ENCODE results near the gene GALNT18.

Gene GALNT18

GRCh38 chr11:11461473-11461872, 160.3 kb downstream of the GALNT18 start:
- no peaks in the 10 kb centered on the region for H3K9me3 ChIP-seq (replicated peaks in 1 of 2; ENCODE audit: control insufficient read depth in 2 of 2, insufficient read depth in 1 of 2, low read depth in 1 of 2, low read length in 2 of 2)
- no peak overlapping the region for H3K27ac ChIP-seq (replicated peaks; ENCODE audit: low read length)
- H4K91ac ChIP-seq (ENCODE audit: low read depth, low read length, poor library complexity) = no peak overlapping the region
- H3K36me3 ChIP-seq (replicated peaks in 1 of 2; ENCODE audit: control insufficient read depth in 2 of 2, insufficient read depth in 2 of 2, low read length in 2 of 2) = no peaks in the 10 kb centered on the region
- H2BK15ac ChIP-seq (ENCODE audit: low read length) = no peak overlapping the region
- H2BK12ac ChIP-seq (ENCODE audit: low read length) = no peak overlapping the region
- no peak overlapping the region for H2BK5ac ChIP-seq (ENCODE audit: low read length)
- no peak overlapping the region for H3K4me2 ChIP-seq (ENCODE audit: insufficient read depth, low read length, poor library complexity, severe bottlenecking)
- H3K4ac ChIP-seq (ENCODE audit: low read length) = no peak overlapping the region
- DNase-seq (ENCODE audit: low spot score) = no peak
- no peak overlapping the region for H2BK120ac ChIP-seq (ENCODE audit: low read depth, low read length)
- no peak overlapping the region for H2AFZ ChIP-seq (ENCODE audit: low read length)
- H3K4me1 ChIP-seq (ENCODE audit: control insufficient read depth in 2 of 2, insufficient read depth in 1 of 2, low read depth in 1 of 2, low read length in 2 of 2) = peaks cover 0 to 2% of the 10 kb centered on the region in 2 donors
- H3K18ac ChIP-seq (ENCODE audit: low read length) = no peak overlapping the region
- no peak overlapping the region for H4K8ac ChIP-seq (ENCODE audit: low read depth, low read length)
- no peak overlapping the region for H3K14ac ChIP-seq (ENCODE audit: low read length)
- no CpG with 5 or more reads among the region's 10 CpGs for WGBS, 2 donors (ENCODE audit: extremely low coverage in 2 of 2, insufficient read length in 2 of 2, insufficient replicate concordance in 1 of 2)
- H3K23ac ChIP-seq (ENCODE audit: low read depth, low read length, poor library complexity) = no peak overlapping the region
- no peaks in the 10 kb centered on the region for H3K79me1 ChIP-seq (ENCODE audit: low read depth, low read length)
- no peak overlapping the region for H3K4me3 ChIP-seq (ENCODE audit: low read length in 2 of 2)
- H3K9ac ChIP-seq (ENCODE audit: low read depth, low read length, poor library complexity) = no peak overlapping the region
- H3K27me3 ChIP-seq (ENCODE audit: control insufficient read depth in 3 of 3, insufficient read depth in 3 of 3, low read depth in 1 of 3, low read length in 3 of 3) = no peaks in the 10 kb centered on the region
- no peak overlapping the region for H2AK5ac ChIP-seq (ENCODE audit: low read depth, low read length)

GRCh38 chr11:11459578-11459977, 162.2 kb downstream of the GALNT18 start:
- H2AFZ ChIP-seq (ENCODE audit: low read length) = no peak overlapping the region
- H3K9ac ChIP-seq (ENCODE audit: low read depth, low read length, poor library complexity) = no peak overlapping the region
- no peak overlapping the region for H3K23ac ChIP-seq (ENCODE audit: low read depth, low read length, poor library complexity)
- H4K8ac ChIP-seq (ENCODE audit: low read depth, low read length) = no peak overlapping the region
- no CpG with 5 or more reads among the region's 3 CpGs for WGBS, 2 donors (ENCODE audit: extremely low coverage in 2 of 2, insufficient read length in 2 of 2, insufficient replicate concordance in 1 of 2)
- no peak overlapping the region for H2BK120ac ChIP-seq (ENCODE audit: low read depth, low read length)
- H4K91ac ChIP-seq (ENCODE audit: low read depth, low read length, poor library complexity) = no peak overlapping the region
- no peak overlapping the region for H3K4me3 ChIP-seq (ENCODE audit: low read length in 2 of 2)
- H3K4me2 ChIP-seq (ENCODE audit: insufficient read depth, low read length, poor library complexity, severe bottlenecking) = no peak overlapping the region
- DNase-seq (ENCODE audit: low spot score) = no peak
- H2BK5ac ChIP-seq (ENCODE audit: low read length) = no peak overlapping the region
- no peak overlapping the region for H2BK15ac ChIP-seq (ENCODE audit: low read length)
- no peak overlapping the region for H2BK12ac ChIP-seq (ENCODE audit: low read length)
- no peaks in the 10 kb centered on the region for H3K36me3 ChIP-seq (replicated peaks in 1 of 2; ENCODE audit: control insufficient read depth in 2 of 2, insufficient read depth in 2 of 2, low read length in 2 of 2)
- no peak overlapping the region for H3K4ac ChIP-seq (ENCODE audit: low read length)
- no peak overlapping the region for H3K14ac ChIP-seq (ENCODE audit: low read length)
- H3K79me1 ChIP-seq (ENCODE audit: low read depth, low read length) = no peaks in the 10 kb centered on the region
- no peak overlapping the region for H2AK5ac ChIP-seq (ENCODE audit: low read depth, low read length)
- peaks cover 0 to 5% of the 10 kb centered on the region in 2 donors for H3K4me1 ChIP-seq (ENCODE audit: control insufficient read depth in 2 of 2, insufficient read depth in 1 of 2, low read depth in 1 of 2, low read length in 2 of 2)
- H3K27me3 ChIP-seq (ENCODE audit: control insufficient read depth in 3 of 3, insufficient read depth in 3 of 3, low read depth in 1 of 3, low read length in 3 of 3) = no peaks in the 10 kb centered on the region
- H3K27ac ChIP-seq (replicated peaks; ENCODE audit: low read length) = no peak overlapping the region
- H3K18ac ChIP-seq (ENCODE audit: low read length) = no peak overlapping the region
- no peaks in the 10 kb centered on the region for H3K9me3 ChIP-seq (replicated peaks in 1 of 2; ENCODE audit: control insufficient read depth in 2 of 2, insufficient read depth in 1 of 2, low read depth in 1 of 2, low read length in 2 of 2)

- Histone ChIP-seq H3K27ac (replicated peaks; ENCODE audit: low read length) (no peak overlapping the region), H2BK120ac (ENCODE audit: low read depth, low read length) (no peak overlapping the region), H3K14ac (ENCODE audit: low read length) (peak overlapping the region; percentile 12), H2BK15ac (ENCODE audit: low read length) (no peak overlapping the region), H2BK12ac (ENCODE audit: low read length) (no peak overlapping the region), H2AFZ (ENCODE audit: low read length) (no peak overlapping the region), H2AK5ac (ENCODE audit: low read depth, low read length) (no peak overlapping the region), H3K9me3 (replicated peaks in 1 of 2; ENCODE audit: control insufficient read depth in 2 of 2, insufficient read depth in 1 of 2, low read depth in 1 of 2, low read length in 2 of 2) (no peaks in the 10 kb centered on the region), H4K8ac (ENCODE audit: low read depth, low read length) (no peak overlapping the region), H3K18ac (ENCODE audit: low read length) (peak overlapping the region; percentile 67), H4K91ac (ENCODE audit: low read depth, low read length, poor library complexity) (no peak overlapping the region), H3K4me3 (ENCODE audit: low read length in 2 of 2) (no peak overlapping the region), H3K9ac (ENCODE audit: low read depth, low read length, poor library complexity) (no peak overlapping the region), H3K79me1 (ENCODE audit: low read depth, low read length) (no peaks in the 10 kb centered on the region), H3K27me3 (ENCODE audit: control insufficient read depth in 3 of 3, insufficient read depth in 3 of 3, low read depth in 1 of 3, low read length in 3 of 3) (no peaks in the 10 kb centered on the region), H3K4ac (ENCODE audit: low read length) (no peak overlapping the region), H3K36me3 (replicated peaks in 1 of 2; ENCODE audit: control insufficient read depth in 2 of 2, insufficient read depth in 2 of 2, low read length in 2 of 2) (no peaks in the 10 kb centered on the region), H2BK5ac (ENCODE audit: low read length) (peak overlapping the region; percentile 58), H3K4me2 (ENCODE audit: insufficient read depth, low read length, poor library complexity, severe bottlenecking) (no peak overlapping the region), H3K23ac (ENCODE audit: low read depth, low read length, poor library complexity) (no peak overlapping the region), H3K4me1 (ENCODE audit: control insufficient read depth in 2 of 2, insufficient read depth in 1 of 2, low read depth in 1 of 2, low read length in 2 of 2) (peaks cover 0 to 6% of the 10 kb centered on the region in 2 donors)
- WGBS, 2 donors (ENCODE audit: extremely low coverage in 2 of 2, insufficient read length in 2 of 2, insufficient replicate concordance in 1 of 2) = no CpG with 5 or more reads among the region's 9 CpGs
- DNase-seq (ENCODE audit: low spot score) = no peak
Observed at GRCh38 chr11:11458485-11458884, 163.3 kb downstream of the GALNT18 start.

- H3K4ac ChIP-seq (ENCODE audit: low read length) = no peak overlapping the region
- no peak overlapping the region for H3K4me2 ChIP-seq (ENCODE audit: insufficient read depth, low read length, poor library complexity, severe bottlenecking)
- H3K36me3 ChIP-seq (replicated peaks in 1 of 2; ENCODE audit: control insufficient read depth in 2 of 2, insufficient read depth in 2 of 2, low read length in 2 of 2) = no peaks in the 10 kb centered on the region
- DNase-seq (ENCODE audit: low spot score) = no peak
- no peaks in the 10 kb centered on the region for H3K79me1 ChIP-seq (ENCODE audit: low read depth, low read length)
- no peak overlapping the region for H4K91ac ChIP-seq (ENCODE audit: low read depth, low read length, poor library complexity)
- no peak overlapping the region for H3K9ac ChIP-seq (ENCODE audit: low read depth, low read length, poor library complexity)
- no peak overlapping the region for H3K18ac ChIP-seq (ENCODE audit: low read length)
- no peak overlapping the region for H2AFZ ChIP-seq (ENCODE audit: low read length)
- no peaks in the 10 kb centered on the region for H3K9me3 ChIP-seq (replicated peaks in 1 of 2; ENCODE audit: control insufficient read depth in 2 of 2, insufficient read depth in 1 of 2, low read depth in 1 of 2, low read length in 2 of 2)
- no peak overlapping the region for H2AK5ac ChIP-seq (ENCODE audit: low read depth, low read length)
- H3K27ac ChIP-seq (replicated peaks; ENCODE audit: low read length) = no peak overlapping the region
- no peak overlapping the region for H3K14ac ChIP-seq (ENCODE audit: low read length)
- WGBS, 2 donors (ENCODE audit: extremely low coverage in 2 of 2, insufficient read length in 2 of 2, insufficient replicate concordance in 1 of 2) = no CpG with 5 or more reads among the region's 5 CpGs
- H2BK5ac ChIP-seq (ENCODE audit: low read length) = no peak overlapping the region
- no peak overlapping the region for H3K4me3 ChIP-seq (ENCODE audit: low read length in 2 of 2)
- no peak overlapping the region for H4K8ac ChIP-seq (ENCODE audit: low read depth, low read length)
- no peak overlapping the region for H2BK15ac ChIP-seq (ENCODE audit: low read length)
- peaks cover 0 to 6% of the 10 kb centered on the region in 2 donors for H3K4me1 ChIP-seq (ENCODE audit: control insufficient read depth in 2 of 2, insufficient read depth in 1 of 2, low read depth in 1 of 2, low read length in 2 of 2)
- H2BK12ac ChIP-seq (ENCODE audit: low read length) = no peak overlapping the region
- no peak overlapping the region for H3K23ac ChIP-seq (ENCODE audit: low read depth, low read length, poor library complexity)
- no peak overlapping the region for H2BK120ac ChIP-seq (ENCODE audit: low read depth, low read length)
- no peaks in the 10 kb centered on the region for H3K27me3 ChIP-seq (ENCODE audit: control insufficient read depth in 3 of 3, insufficient read depth in 3 of 3, low read depth in 1 of 3, low read length in 3 of 3)
Observed at GRCh38 chr11:11458001-11458400, 163.8 kb downstream of the GALNT18 start.

All from neuronal stem cell (in vitro differentiated cells).